ENCODE data around the gene CHRNB1. TPM values are rescaled to one million over a fixed set of nuclear protein-coding genes. Genes with fewer than 3 reads are reported as not detected.
A peak's percentile ranks its signal among the peaks of the same experiment; 100 is the strongest.

CHRNB1 gene
- total RNA-seq, 1 donor from 2014 or later, result 16.4 TPM

GRCh38 chr17:7440113-7440833 lies 4.6 kb upstream of the CHRNB1 start:
- peak overlapping the region; percentile 86 for H3K27ac Mint-ChIP-seq
- peaks cover 63% of the 10 kb centered on the region for H3K27me3 Mint-ChIP-seq
- no peak for TF ChIP-seq CTCF (conservative IDR thresholded peaks at IDR 0.05)
- H3K4me1 Mint-ChIP-seq (ENCODE audit: unreplicated experiment), result peaks cover 26% of the 10 kb centered on the region
- peak overlapping the region; percentile 93 for H3K4me3 Mint-ChIP-seq
- no peaks in the 10 kb centered on the region for H3K9me3 Mint-ChIP-seq
- no peak for DNase-seq (ENCODE audit: extremely low spot score, unreplicated experiment)
- peaks cover 4% of the 10 kb centered on the region for H3K36me3 Mint-ChIP-seq

GRCh38 chr17:7440834-7441195 lies 4.0 kb upstream of the CHRNB1 start:
- Mint-ChIP-seq H3K4me1 (ENCODE audit: unreplicated experiment) (peaks cover 29% of the 10 kb centered on the region), H3K36me3 (peaks cover 5% of the 10 kb centered on the region), H3K27me3 (peaks cover 65% of the 10 kb centered on the region), H3K4me3 (peak overlapping the region; percentile 93), H3K27ac (peak overlapping the region; percentile 86), H3K9me3 (no peaks in the 10 kb centered on the region)
- no peak for DNase-seq (ENCODE audit: extremely low spot score, unreplicated experiment)
- TF ChIP-seq CTCF (conservative IDR thresholded peaks at IDR 0.05), result peak; percentile 51

- H3K27me3 Mint-ChIP-seq, result peaks cover 65% of the 10 kb centered on the region
- H3K9me3 Mint-ChIP-seq, result no peaks in the 10 kb centered on the region
- peak overlapping the region; percentile 86 for H3K27ac Mint-ChIP-seq
Observed at GRCh38 chr17:7441266-7441665, 3.6 kb upstream of the CHRNB1 start.

GRCh38 chr17:7442142-7442541 lies 2.7 kb upstream of the CHRNB1 start:
- DNase-seq (ENCODE audit: extremely low spot score, unreplicated experiment), result no peak
- peaks cover 7% of the 10 kb centered on the region for H3K36me3 Mint-ChIP-seq
- peaks cover 35% of the 10 kb centered on the region for H3K4me1 Mint-ChIP-seq (ENCODE audit: unreplicated experiment)
- no peak overlapping the region for H3K27ac Mint-ChIP-seq
- TF ChIP-seq CTCF (conservative IDR thresholded peaks at IDR 0.05), result no peak
- H3K9me3 Mint-ChIP-seq, result no peaks in the 10 kb centered on the region
- peak overlapping the region; percentile 93 for H3K4me3 Mint-ChIP-seq
- peaks cover 61% of the 10 kb centered on the region for H3K27me3 Mint-ChIP-seq

More at GRCh38 chr17:7441266-7441665, 3.6 kb upstream of the CHRNB1 start:
- TF ChIP-seq CTCF (conservative IDR thresholded peaks at IDR 0.05), result no peak
- peaks cover 7% of the 10 kb centered on the region for H3K36me3 Mint-ChIP-seq
- H3K4me3 Mint-ChIP-seq, result peak overlapping the region; percentile 93
- DNase-seq (ENCODE audit: extremely low spot score, unreplicated experiment), result no peak
- H3K4me1 Mint-ChIP-seq (ENCODE audit: unreplicated experiment), result peaks cover 32% of the 10 kb centered on the region

GRCh38 chr17:7443499-7444485 lies 1.1 kb upstream of the CHRNB1 start:
- Mint-ChIP-seq H3K9me3 (no peaks in the 10 kb centered on the region), H3K36me3 (peaks cover 10% of the 10 kb centered on the region), H3K4me3 (peak overlapping the region; percentile 76), H3K27ac (peak overlapping the region; percentile 82), H3K27me3 (peaks cover 56% of the 10 kb centered on the region), H3K4me1 (ENCODE audit: unreplicated experiment) (peaks cover 29% of the 10 kb centered on the region)
- no peak for TF ChIP-seq CTCF (conservative IDR thresholded peaks at IDR 0.05)
- no peak for DNase-seq (ENCODE audit: extremely low spot score, unreplicated experiment)
